ENCODE measurements around the gene LITAF. TPM values are rescaled to one million over a fixed set of nuclear protein-coding genes. Genes with fewer than 3 reads are reported as not detected.

The LITAF gene
- total RNA-seq, 1 donor from 2014 or later: 121 TPM

- Mint-ChIP-seq H3K4me3 (ENCODE audit: low read depth) (no peak overlapping the region), H3K9me3 (no peaks in the 10 kb centered on the region), H3K36me3 (ENCODE audit: low read depth) (peaks cover 43% of the 10 kb centered on the region), H3K27me3 (ENCODE audit: low read depth) (no peaks in the 10 kb centered on the region), H3K4me1 (ENCODE audit: low read depth) (peaks cover 26% of the 10 kb centered on the region), H3K27ac (peak overlapping the region; percentile 32)
- DNase-seq (ENCODE audit: low spot score): no peak
- intact Hi-C loops (cut with micrococcal nuclease): no loop called here
These were observed 14.3 kb downstream of the LITAF start for GRCh38 chr16:11572301-11572995.

DNA sequence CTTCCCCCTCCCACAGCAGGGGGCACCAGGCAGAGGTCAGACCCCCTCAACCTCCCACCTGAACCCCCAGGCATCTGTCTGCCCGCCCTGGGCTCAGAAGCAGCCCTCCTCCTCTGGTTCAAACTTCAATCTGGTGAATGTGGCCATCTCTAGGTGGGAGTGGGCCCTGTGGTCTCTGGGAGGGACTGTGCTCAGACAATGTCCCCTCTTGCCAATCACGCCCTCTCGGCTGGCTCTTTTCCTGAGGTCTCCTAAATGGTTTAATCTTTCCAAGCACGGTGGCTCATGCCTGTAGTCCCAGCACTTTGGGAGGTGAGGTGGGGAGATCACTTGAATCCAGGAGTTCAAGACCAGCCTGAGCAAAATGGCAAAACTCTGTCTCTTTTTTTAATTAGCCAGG lies 15.2 kb downstream of the LITAF start:
- Mint-ChIP-seq H3K9me3 (no peaks in the 10 kb centered on the region), H3K4me3 (ENCODE audit: low read depth) (no peak overlapping the region), H3K36me3 (ENCODE audit: low read depth) (peaks cover 45% of the 10 kb centered on the region), H3K27me3 (ENCODE audit: low read depth) (no peaks in the 10 kb centered on the region), H3K4me1 (ENCODE audit: low read depth) (peaks cover 24% of the 10 kb centered on the region), H3K27ac (no peak overlapping the region)
- no peak for DNase-seq (ENCODE audit: low spot score)
- intact Hi-C loops (cut with micrococcal nuclease): no loop called here

DNA sequence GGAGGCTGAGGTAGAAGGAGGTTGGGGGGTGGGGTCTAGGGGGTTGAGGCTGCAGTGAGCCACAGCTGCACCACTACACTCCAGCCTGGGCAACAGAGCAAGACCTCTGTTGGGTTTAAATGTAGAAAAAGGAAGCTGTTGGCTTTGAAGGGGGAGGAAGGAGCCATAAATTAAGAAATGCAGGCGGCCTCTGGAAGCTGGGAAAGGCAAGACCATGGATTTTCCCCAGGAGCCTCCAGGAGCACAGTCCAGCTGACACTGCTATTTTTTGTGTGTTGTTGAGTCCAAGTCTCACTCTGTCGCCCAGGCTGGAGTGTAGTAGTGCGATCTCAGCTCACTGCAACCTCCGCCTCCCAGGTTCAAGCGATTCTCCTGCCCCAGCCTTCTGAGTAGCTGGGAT lies 15.9 kb downstream of the LITAF start:
- Mint-ChIP-seq H3K4me1 (ENCODE audit: low read depth) (peaks cover 26% of the 10 kb centered on the region), H3K27ac (no peak overlapping the region)
- intact Hi-C loops (cut with micrococcal nuclease): no loop called here

DNA sequence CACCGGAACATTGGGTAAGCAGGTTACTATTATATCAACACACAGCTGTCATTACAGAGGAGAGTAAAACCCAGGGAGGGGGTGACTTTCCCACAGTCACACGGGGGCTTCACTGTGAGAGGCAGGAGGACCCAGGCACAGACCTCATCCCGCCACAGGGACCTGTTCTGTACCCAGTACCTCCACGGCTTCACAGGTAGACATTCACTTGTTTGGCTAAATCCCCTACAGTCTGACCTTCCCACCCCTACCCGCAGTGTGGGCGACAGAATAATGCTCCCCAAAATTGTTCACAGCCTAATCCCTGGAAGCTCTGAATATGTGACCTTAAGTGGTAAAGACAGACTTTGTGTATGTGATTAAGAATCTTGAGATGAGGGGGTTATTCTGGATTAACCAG lies 16.5 kb downstream of the LITAF start:
- Mint-ChIP-seq H3K4me1 (ENCODE audit: low read depth) (peaks cover 29% of the 10 kb centered on the region), H3K9me3 (no peaks in the 10 kb centered on the region), H3K36me3 (ENCODE audit: low read depth) (peaks cover 48% of the 10 kb centered on the region), H3K27ac (no peak overlapping the region), H3K27me3 (ENCODE audit: low read depth) (no peaks in the 10 kb centered on the region), H3K4me3 (ENCODE audit: low read depth) (no peak overlapping the region)
- intact Hi-C loops (cut with micrococcal nuclease): no loop called here
- DNase-seq (ENCODE audit: low spot score): no peak

More for the DNA sequence above, 15.9 kb downstream of the LITAF start:
- no peaks in the 10 kb centered on the region for H3K27me3 Mint-ChIP-seq (ENCODE audit: low read depth)
- H3K9me3 Mint-ChIP-seq: no peaks in the 10 kb centered on the region
- H3K36me3 Mint-ChIP-seq (ENCODE audit: low read depth): peaks cover 50% of the 10 kb centered on the region
- no peak for DNase-seq (ENCODE audit: low spot score)
- no peak overlapping the region for H3K4me3 Mint-ChIP-seq (ENCODE audit: low read depth)

DNA sequence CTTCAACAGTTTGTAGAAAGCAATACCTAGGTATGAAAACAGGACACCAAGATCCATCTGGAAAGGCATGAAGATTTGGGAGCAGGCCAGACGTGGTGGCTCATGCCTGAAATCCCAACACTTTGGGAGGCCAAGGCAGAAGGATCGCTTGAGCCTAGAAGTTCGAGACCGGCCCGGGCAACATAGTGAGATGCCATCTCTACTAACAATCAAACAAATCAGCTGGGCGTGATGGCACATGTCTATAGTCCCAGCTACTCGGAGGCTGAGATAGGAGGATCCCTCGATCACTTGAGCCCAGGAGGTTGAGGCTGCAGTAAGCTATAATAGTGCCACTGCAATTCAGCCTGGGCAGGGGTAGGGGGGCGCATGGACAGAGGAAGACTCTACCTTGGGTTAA lies 20.3 kb downstream of the LITAF start:
- Mint-ChIP-seq H3K4me3 (ENCODE audit: low read depth) (no peak overlapping the region), H3K27ac (peak overlapping the region; percentile 42), H3K27me3 (ENCODE audit: low read depth) (no peaks in the 10 kb centered on the region), H3K4me1 (ENCODE audit: low read depth) (peaks cover 26% of the 10 kb centered on the region), H3K9me3 (no peaks in the 10 kb centered on the region), H3K36me3 (ENCODE audit: low read depth) (peaks cover 45% of the 10 kb centered on the region)
- DNase-seq (ENCODE audit: low spot score): no peak
- intact Hi-C loops (cut with micrococcal nuclease): no loop called here

DNA sequence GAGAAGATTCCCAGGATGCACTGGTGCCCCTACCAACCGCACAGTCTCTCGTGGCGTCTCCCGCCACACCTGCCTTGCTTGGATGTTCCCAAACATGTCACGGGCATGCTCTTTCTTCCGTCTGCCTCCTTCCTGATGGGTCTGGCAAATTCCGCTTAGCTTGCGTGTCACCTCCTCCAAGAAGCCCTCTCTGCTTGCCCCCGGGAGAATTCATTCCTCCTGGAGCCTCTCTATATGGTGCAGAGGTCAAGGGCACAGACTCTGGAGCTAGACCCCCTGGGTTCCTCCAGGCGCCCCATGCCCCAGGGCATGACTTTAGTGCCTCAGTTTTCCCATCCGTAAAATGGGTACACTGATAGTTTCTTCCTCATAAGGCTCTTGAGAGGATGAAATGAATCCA lies 21.1 kb downstream of the LITAF start:
- no peaks in the 10 kb centered on the region for H3K9me3 Mint-ChIP-seq
- intact Hi-C loops (cut with micrococcal nuclease): no loop called here
- H3K36me3 Mint-ChIP-seq (ENCODE audit: low read depth): peaks cover 47% of the 10 kb centered on the region
- peaks cover 32% of the 10 kb centered on the region for H3K4me1 Mint-ChIP-seq (ENCODE audit: low read depth)
- H3K4me3 Mint-ChIP-seq (ENCODE audit: low read depth): no peak overlapping the region
- no peak overlapping the region for H3K27ac Mint-ChIP-seq
- H3K27me3 Mint-ChIP-seq (ENCODE audit: low read depth): no peaks in the 10 kb centered on the region
- no peak for DNase-seq (ENCODE audit: low spot score)

DNA sequence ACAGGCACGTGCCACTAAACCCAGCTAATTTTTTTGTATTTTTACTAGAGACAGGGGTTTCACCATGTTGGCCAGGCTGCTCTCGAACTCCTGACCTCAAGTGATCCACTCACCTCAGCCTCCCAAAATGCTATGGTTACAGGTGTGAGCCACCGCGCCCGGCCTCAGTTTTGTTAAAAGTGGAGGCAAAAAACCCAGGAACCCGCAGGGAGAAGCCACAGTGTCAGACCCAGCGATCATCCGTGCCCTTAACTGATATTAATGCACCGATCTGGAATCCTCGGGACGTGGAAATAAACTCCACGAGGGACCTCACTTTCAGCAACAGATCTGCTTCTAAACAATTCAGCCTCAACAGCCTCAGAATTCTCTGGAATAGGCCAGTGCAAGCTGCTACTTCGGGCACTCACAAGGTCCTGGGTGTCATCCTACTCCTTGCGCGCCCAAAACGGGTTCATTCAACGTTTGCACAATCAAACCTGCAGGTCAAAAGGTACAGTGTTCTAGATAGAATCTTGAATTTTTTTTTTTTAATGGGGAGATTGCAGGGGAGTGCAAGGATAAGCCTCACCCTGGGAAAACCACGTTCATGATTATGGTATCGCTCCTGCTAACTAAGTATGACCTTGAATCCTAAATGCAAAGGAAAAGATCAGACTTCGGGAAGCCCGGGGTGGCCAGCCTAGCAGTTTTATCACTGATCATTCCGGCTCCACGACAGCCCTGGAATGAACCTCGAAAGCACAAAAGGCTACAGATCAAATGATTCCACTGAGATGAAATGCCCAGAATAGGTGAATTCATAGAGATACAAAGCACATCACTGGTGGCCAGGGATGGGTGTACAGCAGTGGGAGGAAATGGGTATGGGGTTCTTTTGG lies 22.4 kb downstream of the LITAF start:
- DNase-seq (ENCODE audit: low spot score): no peak
- intact Hi-C loops (cut with micrococcal nuclease): loop anchor here (5.0 kb wide), 1 partner anchor 48 kb away; no protein-coding TSS in a partner anchor
- no peaks in the 10 kb centered on the region for H3K27me3 Mint-ChIP-seq (ENCODE audit: low read depth)
- H3K4me1 Mint-ChIP-seq (ENCODE audit: low read depth): peaks cover 34% of the 10 kb centered on the region
- H3K36me3 Mint-ChIP-seq (ENCODE audit: low read depth): peaks cover 38% of the 10 kb centered on the region
- no peak overlapping the region for H3K27ac Mint-ChIP-seq
- H3K4me3 Mint-ChIP-seq (ENCODE audit: low read depth): no peak overlapping the region
- H3K9me3 Mint-ChIP-seq: no peaks in the 10 kb centered on the region

GRCh38 chr16:11563493-11564040 lies 23.2 kb downstream of the LITAF start:
- Mint-ChIP-seq H3K27ac (peak overlapping the region; percentile 78), H3K4me3 (ENCODE audit: low read depth) (no peak overlapping the region), H3K4me1 (ENCODE audit: low read depth) (peaks cover 39% of the 10 kb centered on the region), H3K9me3 (no peaks in the 10 kb centered on the region), H3K27me3 (ENCODE audit: low read depth) (no peaks in the 10 kb centered on the region), H3K36me3 (ENCODE audit: low read depth) (peaks cover 39% of the 10 kb centered on the region)
- intact Hi-C loops (cut with micrococcal nuclease): loop anchor here (5.0 kb wide), 1 partner anchor 49 kb away; no protein-coding TSS in a partner anchor
- DNase-seq (ENCODE audit: low spot score): no peak

DNA sequence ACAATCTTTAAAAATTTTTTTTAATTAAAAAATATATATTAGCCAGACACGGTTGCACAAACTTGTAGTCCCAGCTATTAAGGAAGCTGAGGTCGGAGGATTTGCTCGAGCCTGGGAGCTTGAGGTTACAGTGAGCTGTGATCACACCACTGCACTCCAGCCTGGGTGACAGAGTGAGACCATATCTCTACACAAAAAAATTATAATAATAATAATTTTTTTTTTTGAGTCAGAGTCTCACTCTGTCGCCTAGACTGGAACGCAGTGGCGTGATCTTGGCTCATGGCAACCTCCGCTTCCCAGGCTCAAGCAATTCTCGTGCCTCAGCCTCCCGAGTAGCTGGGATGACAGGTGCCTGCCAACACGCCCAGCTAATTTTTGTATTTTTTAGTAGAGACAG lies 23.8 kb downstream of the LITAF start:
- intact Hi-C loops (cut with micrococcal nuclease): loop anchor here (5.0 kb wide), 1 partner anchor 49 kb away; no protein-coding TSS in a partner anchor
- DNase-seq (ENCODE audit: low spot score): no peak
- H3K27me3 Mint-ChIP-seq (ENCODE audit: low read depth): no peaks in the 10 kb centered on the region
- peak overlapping the region; percentile 78 for H3K27ac Mint-ChIP-seq
- H3K9me3 Mint-ChIP-seq: no peaks in the 10 kb centered on the region
- H3K4me1 Mint-ChIP-seq (ENCODE audit: low read depth): peaks cover 44% of the 10 kb centered on the region
- H3K4me3 Mint-ChIP-seq (ENCODE audit: low read depth): no peak overlapping the region
- H3K36me3 Mint-ChIP-seq (ENCODE audit: low read depth): peaks cover 43% of the 10 kb centered on the region

DNA sequence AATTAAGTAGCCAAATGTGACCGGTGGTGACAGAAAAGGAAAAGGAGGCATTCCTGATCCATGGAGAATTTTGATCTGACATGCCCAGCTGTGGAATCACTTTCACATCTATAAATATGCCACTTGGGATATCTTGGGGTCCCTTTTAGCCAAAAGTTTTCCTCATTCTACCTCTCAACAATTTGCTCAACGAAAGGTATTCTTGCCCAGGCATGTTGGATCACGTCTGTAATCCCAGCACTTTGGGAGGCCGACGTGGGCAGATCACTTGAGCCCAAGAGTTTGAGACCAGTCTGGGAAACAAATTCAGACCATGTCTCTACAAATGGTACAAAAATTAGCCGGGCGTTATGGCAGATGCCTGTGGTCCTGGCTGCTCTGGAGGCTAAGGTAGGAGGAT lies 24.3 kb downstream of the LITAF start:
- intact Hi-C loops (cut with micrococcal nuclease): loop anchor here (5.0 kb wide), 1 partner anchor 50 kb away; no protein-coding TSS in a partner anchor
- DNase-seq (ENCODE audit: low spot score): no peak
- peaks cover 46% of the 10 kb centered on the region for H3K36me3 Mint-ChIP-seq (ENCODE audit: low read depth)
- no peak overlapping the region for H3K27ac Mint-ChIP-seq
- H3K9me3 Mint-ChIP-seq: no peaks in the 10 kb centered on the region
- no peaks in the 10 kb centered on the region for H3K27me3 Mint-ChIP-seq (ENCODE audit: low read depth)
- no peak overlapping the region for H3K4me3 Mint-ChIP-seq (ENCODE audit: low read depth)
- peaks cover 47% of the 10 kb centered on the region for H3K4me1 Mint-ChIP-seq (ENCODE audit: low read depth)

DNA sequence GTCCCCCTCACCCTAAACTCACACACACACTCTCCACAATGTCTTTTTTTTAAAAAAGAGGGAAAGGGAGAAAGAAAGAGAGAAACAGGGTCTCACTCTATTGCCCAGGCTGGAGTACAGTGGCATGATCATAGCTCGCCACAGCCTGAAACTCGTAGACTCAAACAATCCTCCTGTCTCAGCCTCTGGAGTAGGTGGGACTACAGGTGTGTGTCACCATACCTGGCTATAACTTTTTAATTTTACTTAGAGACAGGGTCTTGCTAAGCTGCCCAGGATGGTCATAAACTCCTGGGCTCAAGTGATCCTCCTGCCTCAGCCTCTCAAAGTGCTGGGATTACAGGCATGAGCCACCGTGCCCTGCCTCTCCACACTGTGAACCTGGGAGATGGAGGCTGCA lies 24.9 kb downstream of the LITAF start:
- H3K4me1 Mint-ChIP-seq (ENCODE audit: low read depth): peaks cover 51% of the 10 kb centered on the region
- no peak for DNase-seq (ENCODE audit: low spot score)
- peak overlapping the region; percentile 58 for H3K4me3 Mint-ChIP-seq (ENCODE audit: low read depth)
- intact Hi-C loops (cut with micrococcal nuclease): loop anchor here (5.0 kb wide), 1 partner anchor 50 kb away; no protein-coding TSS in a partner anchor
- peak overlapping the region; percentile 86 for H3K27ac Mint-ChIP-seq
- H3K36me3 Mint-ChIP-seq (ENCODE audit: low read depth): peaks cover 48% of the 10 kb centered on the region
- H3K9me3 Mint-ChIP-seq: peaks cover 2% of the 10 kb centered on the region
- no peaks in the 10 kb centered on the region for H3K27me3 Mint-ChIP-seq (ENCODE audit: low read depth)

GRCh38 chr16:11561454-11561805 lies 25.3 kb downstream of the LITAF start:
- Mint-ChIP-seq H3K9me3 (peaks cover 7% of the 10 kb centered on the region), H3K4me3 (ENCODE audit: low read depth) (peak overlapping the region; percentile 58), H3K36me3 (ENCODE audit: low read depth) (peaks cover 48% of the 10 kb centered on the region), H3K4me1 (ENCODE audit: low read depth) (peaks cover 52% of the 10 kb centered on the region), H3K27ac (peak overlapping the region; percentile 86), H3K27me3 (ENCODE audit: low read depth) (no peaks in the 10 kb centered on the region)
- DNase-seq (ENCODE audit: low spot score): no peak
- intact Hi-C loops (cut with micrococcal nuclease): loop anchor here (5.0 kb wide), 1 partner anchor 51 kb away; no protein-coding TSS in a partner anchor

All from activated T-helper 2 cell treated with anti-CD3 and anti-CD28 coated beads, Interferon-gamma antibody, Interleukin-2, Interleukin-4, amounts not matched to agents 10 μg/mL and 5 μg/mL and 100 μg/mL, durations not matched to agents 14 hours and 24 hours and 36 hours (primary cell).